ENCODE measurements around the gene ZNF700.

GRCh38 chr19:11921852-11922495 lies 2.9 kb upstream of the ZNF700 start:
- TF ChIP-seq POLR2A (IDR thresholded peaks at IDR 0.05; ENCODE audit: low read depth, low read length) (no peak), CTCF (IDR thresholded peaks at IDR 0.05; ENCODE audit: extremely low read depth in 1 of 2, insufficient read depth in 1 of 2, low read depth in 1 of 2, low read length in 2 of 2) (no peak), JUN (IDR thresholded peaks at IDR 0.05; ENCODE audit: borderline replicate concordance, insufficient read depth, insufficient read length, low read depth) (no peak), MYC (IDR thresholded peaks at IDR 0.05; ENCODE audit: low read depth, low read length) (no peak), POLR2AphosphoS5 (IDR thresholded peaks at IDR 0.05; ENCODE audit: insufficient read depth, low read depth, low read length) (no peak)

All from endothelial cell of umbilical vein (primary cell).